Measurements from ENCODE around the gene PRR5L.

The PRR5L gene

DNA sequence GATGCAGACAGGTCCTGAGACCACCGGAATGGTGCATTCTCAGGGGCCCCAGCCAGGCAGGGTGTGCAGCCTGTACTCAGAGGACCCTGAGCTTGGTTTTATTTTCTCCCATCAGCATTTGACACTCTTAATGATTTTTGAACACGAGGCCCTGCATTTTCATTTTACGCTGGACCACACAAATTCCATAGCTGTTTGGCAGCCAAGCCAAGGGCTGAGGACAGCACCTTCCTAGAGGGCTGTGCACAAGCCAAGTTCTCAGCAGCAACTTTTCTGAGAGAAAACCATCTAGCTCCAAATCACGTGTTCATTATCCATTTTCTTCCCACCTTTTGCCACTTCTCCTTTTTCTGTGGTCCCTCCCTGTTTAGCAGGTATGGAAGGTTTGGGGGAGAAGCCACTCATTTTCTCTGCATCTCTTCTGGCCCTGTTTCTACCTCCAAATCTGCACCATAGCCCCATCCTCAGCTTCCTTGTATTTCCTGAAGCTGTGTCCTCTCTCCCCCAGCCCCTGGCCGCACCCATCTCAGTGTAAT lies 153.5 kb downstream of the PRR5L start:
- TF ChIP-seq, protein P1, sequence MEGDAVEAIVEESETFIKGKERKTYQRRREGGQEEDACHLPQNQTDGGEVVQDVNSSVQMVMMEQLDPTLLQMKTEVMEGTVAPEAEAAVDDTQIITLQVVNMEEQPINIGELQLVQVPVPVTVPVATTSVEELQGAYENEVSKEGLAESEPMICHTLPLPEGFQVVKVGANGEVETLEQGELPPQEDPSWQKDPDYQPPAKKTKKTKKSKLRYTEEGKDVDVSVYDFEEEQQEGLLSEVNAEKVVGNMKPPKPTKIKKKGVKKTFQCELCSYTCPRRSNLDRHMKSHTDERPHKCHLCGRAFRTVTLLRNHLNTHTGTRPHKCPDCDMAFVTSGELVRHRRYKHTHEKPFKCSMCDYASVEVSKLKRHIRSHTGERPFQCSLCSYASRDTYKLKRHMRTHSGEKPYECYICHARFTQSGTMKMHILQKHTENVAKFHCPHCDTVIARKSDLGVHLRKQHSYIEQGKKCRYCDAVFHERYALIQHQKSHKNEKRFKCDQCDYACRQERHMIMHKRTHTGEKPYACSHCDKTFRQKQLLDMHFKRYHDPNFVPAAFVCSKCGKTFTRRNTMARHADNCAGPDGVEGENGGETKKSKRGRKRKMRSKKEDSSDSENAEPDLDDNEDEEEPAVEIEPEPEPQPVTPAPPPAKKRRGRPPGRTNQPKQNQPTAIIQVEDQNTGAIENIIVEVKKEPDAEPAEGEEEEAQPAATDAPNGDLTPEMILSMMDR (IDR thresholded peaks at IDR 0.05; ENCODE audit: low read depth, low read length, missing control alignments), result no peak
- no peaks in the 10 kb centered on the region for H3K27me3 ChIP-seq (replicated peaks)
- DNase-seq, result no peak
- peaks cover 11% of the 10 kb centered on the region for H3K36me3 ChIP-seq (replicated peaks)
- H3K27ac ChIP-seq, result no peak overlapping the region
- H3K4me3 ChIP-seq (ENCODE audit: low read depth, low read length), result no peak overlapping the region
- in situ Hi-C loops (cut with HindIII; ENCODE audit: low pct_ligation_motif_present, low sequenced_read_pairs), result no loop called here

DNA sequence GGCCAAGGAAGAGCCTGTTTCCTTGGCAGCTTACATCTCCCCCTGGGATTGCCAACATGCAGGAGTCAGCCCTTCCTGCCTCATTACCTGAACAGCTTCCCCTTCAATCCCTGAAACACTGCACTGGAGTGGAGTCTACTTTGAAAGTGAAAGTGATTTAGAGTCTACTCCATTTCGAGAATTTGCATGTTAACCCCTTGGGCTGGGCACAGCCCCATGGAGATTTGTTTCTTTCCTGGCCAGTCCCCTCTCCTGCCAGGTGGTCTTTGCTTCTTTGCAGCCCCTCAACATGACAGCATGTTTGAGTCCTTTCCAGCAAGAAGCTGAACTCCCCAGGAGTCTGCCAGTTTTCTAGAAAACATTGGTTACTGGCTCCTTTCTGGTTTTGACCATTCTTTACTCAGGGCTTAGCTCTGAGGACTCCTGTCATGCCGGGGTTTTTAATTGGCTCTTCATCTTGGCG lies 154.1 kb downstream of the PRR5L start:
- DNase-seq, result no peak

DNA sequence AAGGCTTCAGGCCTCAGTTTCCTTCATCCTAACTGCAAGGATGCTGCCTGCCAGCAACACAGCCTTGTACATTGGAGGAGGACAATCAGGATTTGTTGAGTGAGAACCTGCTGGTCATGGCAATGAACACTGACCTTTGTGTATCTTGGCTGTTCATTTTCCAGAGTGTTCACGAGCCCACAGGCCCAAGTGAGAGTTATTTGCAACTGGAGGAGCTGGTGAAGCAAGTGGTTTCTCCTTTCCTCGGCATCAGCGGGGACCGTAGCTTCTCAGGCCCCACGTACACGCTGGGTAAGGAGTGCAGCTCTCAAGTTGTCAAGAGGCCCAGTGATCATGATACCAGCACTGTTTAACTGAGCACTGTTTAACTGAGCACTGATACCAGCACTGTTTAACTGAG lies 155.0 kb downstream of the PRR5L start:
- in situ Hi-C loops (cut with HindIII; ENCODE audit: low pct_ligation_motif_present, low sequenced_read_pairs), result no loop called here

More for the DNA sequence above, 154.1 kb downstream of the PRR5L start:
- H3K4me3 ChIP-seq (ENCODE audit: low read depth, low read length), result no peak overlapping the region
- in situ Hi-C loops (cut with HindIII; ENCODE audit: low pct_ligation_motif_present, low sequenced_read_pairs), result no loop called here
- no peak overlapping the region for H3K27ac ChIP-seq
- TF ChIP-seq, protein P1 (IDR thresholded peaks at IDR 0.05; ENCODE audit: low read depth, low read length, missing control alignments), result no peak
- H3K27me3 ChIP-seq (replicated peaks), result no peaks in the 10 kb centered on the region
- peaks cover 9% of the 10 kb centered on the region for H3K36me3 ChIP-seq (replicated peaks)

DNA sequence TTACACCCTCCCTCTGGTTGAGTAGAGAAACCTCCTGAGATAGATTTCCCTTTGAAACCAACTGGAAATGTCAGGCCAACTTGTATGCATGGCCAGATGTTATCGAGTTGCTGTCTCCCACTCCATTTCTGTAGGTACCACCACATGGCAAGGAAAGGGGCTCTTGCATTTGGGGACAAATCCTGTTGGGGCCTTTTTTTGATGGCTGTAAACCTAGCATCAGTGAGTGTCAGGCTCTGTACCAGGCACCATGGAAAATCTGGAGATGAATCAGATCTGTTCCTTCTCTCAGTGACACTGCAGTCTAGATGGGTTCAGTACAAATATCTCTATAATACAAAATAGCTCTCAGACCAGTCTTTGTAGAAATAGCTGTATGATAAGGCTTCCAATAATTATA lies 155.6 kb downstream of the PRR5L start:
- in situ Hi-C loops (cut with HindIII; ENCODE audit: low pct_ligation_motif_present, low sequenced_read_pairs), result no loop called here
- DNase-seq, result no peak

More for the DNA sequence above, 155.0 kb downstream of the PRR5L start:
- TF ChIP-seq, protein P1 (IDR thresholded peaks at IDR 0.05; ENCODE audit: low read depth, low read length, missing control alignments), result no peak
- DNase-seq, result no peak
- Histone ChIP-seq H3K27ac (no peak overlapping the region), H3K36me3 (replicated peaks) (peaks cover 9% of the 10 kb centered on the region), H3K27me3 (replicated peaks) (no peaks in the 10 kb centered on the region), H3K4me3 (ENCODE audit: low read depth, low read length) (no peak overlapping the region)

GRCh38 chr11:36452236-36452940 lies 156.3 kb downstream of the PRR5L start:
- DNase-seq, result no peak
- Histone ChIP-seq H3K27ac (no peak overlapping the region), H3K4me3 (ENCODE audit: low read depth, low read length) (no peak overlapping the region), H3K27me3 (replicated peaks) (no peaks in the 10 kb centered on the region), H3K36me3 (replicated peaks) (peaks cover 11% of the 10 kb centered on the region)
- in situ Hi-C loops (cut with HindIII; ENCODE audit: low pct_ligation_motif_present, low sequenced_read_pairs), result no loop called here
- TF ChIP-seq, protein P1 (IDR thresholded peaks at IDR 0.05; ENCODE audit: low read depth, low read length, missing control alignments), result no peak

More for the DNA sequence above, 155.6 kb downstream of the PRR5L start:
- TF ChIP-seq, protein P1 (IDR thresholded peaks at IDR 0.05; ENCODE audit: low read depth, low read length, missing control alignments), result no peak
- Histone ChIP-seq H3K27me3 (replicated peaks) (no peaks in the 10 kb centered on the region), H3K27ac (no peak overlapping the region), H3K4me3 (ENCODE audit: low read depth, low read length) (no peak overlapping the region), H3K36me3 (replicated peaks) (peaks cover 9% of the 10 kb centered on the region)

All from brain microvascular endothelial cell (primary cell).